HG03196 (cell line): ENCODE results near the gene NR1D1.

ENCODE experiments used
- ATAC-seq: cut with Tn5 transposase; IDR thresholded peaks from one replicate; pipeline ENCODE4 v1.9.1; 2021; ENCODE audit not compliant: unreplicated experiment

NR1D1 gene

GRCh38 chr17:40076591-40076990, 23.8 kb downstream of the NR1D1 start:
- ATAC-seq = no peak

GRCh38 chr17:40075942-40076498, 24.4 kb downstream of the NR1D1 start:
- no peak for ATAC-seq

DNA sequence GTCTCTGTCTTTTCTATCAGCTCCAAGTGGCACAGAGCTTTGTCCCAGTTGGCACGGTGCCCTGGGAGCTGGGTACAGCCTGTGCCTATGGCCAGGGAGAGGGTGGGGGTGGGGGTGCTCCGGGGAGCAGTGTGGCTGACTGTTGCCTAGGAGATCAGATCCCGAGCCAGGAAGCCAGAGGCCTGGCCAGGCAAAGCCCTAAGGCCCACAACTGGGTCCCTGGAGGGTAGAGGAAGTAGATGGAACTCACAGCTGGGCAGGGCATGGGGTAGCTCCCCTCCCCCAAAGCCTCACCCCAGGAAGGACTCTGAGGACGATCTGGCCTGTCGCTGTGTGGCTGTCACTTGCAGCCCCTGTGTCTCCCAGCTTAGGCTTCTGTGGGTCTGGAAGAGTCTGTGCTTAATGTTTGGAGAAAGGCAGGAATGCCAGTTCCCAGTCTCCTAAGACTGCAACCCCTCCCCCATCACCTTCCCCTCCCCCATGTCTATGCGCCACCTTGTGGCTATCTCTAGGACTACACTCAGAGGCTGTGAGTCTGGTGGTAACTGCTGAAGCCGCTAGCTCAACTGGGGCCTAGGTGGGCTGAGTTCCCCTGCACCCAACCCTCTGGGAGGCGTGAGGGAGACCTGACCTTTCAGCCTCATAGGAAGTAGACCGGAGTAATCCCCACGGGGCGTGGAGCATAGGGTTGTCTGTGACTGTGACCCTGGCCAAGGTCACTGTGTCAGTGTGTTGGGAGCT, 25.0 kb downstream of the NR1D1 start:
- ATAC-seq = no peak

DNA sequence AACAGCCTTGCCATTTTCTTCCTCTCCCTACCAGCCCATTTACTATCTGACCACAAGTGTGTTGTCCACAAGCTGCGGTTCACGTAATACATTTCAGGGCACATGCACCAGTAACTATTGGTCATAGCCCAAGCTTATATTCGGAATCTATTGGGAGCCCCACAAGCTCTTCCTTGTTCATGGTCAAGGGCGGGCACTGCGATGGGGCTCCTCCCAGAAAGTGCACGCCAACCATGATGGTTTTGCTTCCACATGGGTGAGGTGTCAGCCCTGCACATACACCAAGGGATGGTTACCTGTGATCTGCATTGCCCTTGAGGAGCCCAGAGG, 25.6 kb downstream of the NR1D1 start:
- no peak for ATAC-seq

DNA sequence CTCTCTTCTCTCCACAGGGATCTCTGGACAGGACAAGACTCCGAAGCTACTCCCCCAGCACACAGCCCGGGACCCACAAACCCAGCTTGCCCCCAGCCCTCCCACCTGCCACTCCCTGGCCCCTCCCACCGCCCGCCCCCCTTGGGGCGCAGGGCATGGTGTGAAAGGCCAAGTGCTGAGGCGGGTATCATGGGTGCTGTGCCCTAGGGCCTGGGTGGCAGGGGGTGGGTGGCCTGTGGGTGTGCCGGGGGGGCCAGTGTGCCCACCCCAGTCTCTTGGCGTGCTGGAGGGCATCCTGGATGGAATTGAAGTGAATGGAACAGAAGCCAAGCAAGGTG, 26.2 kb downstream of the NR1D1 start:
- no peak for ATAC-seq

DNA sequence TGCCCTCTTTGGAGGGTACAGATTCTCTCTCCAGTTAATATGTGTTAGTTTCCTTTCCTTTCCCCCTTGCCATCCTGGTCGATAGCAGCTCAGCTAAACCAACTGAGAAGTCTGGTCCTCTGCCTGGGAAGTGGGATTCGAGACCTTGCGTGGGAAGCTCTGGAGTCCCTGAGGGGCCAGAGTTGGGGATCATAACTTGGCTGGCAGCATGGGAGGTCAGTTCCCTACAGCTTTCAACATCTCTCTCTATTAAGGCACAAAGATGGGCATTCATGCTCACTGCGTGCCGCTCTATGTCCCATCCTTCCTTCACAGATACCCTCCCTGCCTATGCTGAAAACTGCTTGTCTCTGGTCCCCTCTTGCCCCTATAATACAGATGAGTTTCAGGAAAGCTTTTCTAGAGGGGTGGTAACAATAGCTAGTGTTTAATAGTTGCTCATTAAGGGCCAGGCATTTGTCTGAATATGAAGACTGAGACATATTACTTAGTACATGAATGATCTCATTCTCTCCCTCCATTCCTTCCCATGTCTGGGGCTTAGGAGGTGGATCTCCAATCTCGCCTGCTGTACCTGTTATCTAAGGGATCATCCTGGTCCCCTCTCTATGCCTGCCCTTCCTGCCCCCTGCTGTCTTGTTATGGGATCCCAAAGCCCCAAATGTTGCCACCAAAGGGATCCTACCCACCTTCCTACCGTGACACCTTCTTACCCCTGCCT, 26.8 kb downstream of the NR1D1 start:
- no peak for ATAC-seq

GRCh38 chr17:40072735-40073346, 27.5 kb downstream of the NR1D1 start:
- ATAC-seq = no peak

DNA sequence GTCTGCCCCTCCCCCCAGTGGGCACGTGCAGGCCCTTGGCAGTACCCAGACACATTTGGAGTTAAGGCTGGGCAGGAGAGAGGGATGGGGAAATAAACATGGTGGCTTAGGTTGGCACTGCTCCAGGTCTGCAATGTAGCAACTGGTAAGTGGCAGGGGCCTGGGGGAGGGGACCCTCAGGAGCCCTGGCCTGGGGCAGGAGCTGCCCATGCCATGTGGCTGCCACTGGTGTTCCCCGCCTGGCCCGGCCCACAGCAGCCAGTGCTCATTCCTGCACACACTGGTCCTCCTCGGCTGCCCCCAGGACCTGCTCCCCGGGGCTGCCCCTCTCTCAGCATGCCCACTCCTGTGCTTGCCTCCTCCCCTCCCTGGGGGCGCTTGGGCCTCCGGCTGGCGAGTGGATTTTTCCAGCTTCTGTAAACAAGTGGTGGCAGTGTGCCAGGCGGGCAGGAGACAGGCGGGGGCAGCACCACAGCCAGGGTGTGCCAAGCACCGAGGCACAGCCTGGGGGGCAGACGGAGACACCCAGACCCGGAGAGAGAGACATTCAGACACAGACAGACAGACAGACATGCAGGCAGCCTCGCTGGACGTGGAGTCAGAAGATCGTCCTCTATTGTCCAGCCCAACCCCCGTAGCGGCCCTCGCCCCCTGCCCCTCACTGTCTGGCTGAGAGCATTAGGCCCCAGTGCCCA, 28.2 kb downstream of the NR1D1 start:
- no peak for ATAC-seq

DNA sequence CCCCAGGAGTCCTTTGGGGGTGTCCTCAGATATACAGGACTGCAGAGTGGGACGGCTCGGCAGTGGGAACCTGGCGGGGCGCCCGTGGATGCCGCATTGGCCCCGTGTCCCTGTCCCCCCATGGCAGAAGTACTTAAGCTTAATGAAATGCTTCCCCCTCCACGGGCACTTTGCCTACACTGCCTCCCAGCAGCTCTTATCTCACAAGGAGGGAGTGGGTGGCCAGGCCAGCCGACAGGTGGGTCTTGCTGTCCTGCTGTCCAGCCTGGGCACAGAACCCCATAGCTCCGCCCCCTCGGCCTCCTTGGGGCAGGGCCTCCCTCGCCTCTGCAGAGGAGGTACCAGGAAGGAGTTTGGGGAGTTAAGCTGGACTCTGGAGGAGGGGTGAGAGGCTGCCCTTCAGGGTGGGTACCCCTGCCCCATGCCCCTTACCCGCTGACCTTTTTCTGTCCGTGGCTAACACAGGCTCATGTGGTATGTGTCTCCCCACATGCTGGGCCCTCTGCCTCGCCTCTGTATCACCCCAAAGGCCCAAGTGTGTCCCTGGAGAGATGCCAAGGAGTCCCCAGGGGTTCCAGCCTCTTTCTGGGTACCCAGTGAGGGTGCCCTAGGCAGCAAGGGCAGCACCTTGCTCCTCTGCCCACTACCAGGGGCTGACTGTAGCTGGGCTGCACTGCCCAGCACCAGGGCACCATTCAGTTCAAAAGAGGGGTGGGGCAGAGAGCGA, 28.9 kb downstream of the NR1D1 start:
- no peak for ATAC-seq

DNA sequence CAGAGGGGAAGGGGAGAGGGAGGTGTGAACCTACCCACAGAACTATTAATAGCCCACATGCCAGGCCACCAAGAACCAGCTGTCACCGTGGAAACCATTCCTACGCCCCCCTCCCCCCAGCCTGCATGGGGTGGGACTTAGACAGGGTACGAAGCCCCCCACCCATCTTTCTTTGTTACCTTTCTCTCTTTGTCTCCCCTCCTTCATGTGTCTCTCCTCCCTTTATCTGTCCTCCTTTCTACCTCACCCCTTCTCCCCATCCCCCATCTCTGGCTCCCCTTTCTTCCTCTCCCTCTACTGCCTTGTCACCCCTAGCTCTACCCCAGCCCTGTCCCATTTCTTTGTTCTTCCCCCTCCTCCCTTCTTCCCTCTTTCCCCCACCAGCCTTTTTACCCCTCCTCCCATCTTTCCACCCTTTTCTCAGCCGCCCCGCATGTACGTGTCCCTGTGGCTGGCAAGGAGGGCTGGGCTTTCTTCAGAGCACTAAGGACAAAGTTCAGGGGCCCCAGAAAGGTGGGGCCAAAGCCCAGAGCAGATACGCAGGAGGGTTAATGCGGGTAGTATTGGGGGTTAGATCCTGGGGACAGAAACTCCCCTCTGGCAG, 29.6 kb downstream of the NR1D1 start:
- no peak for ATAC-seq

DNA sequence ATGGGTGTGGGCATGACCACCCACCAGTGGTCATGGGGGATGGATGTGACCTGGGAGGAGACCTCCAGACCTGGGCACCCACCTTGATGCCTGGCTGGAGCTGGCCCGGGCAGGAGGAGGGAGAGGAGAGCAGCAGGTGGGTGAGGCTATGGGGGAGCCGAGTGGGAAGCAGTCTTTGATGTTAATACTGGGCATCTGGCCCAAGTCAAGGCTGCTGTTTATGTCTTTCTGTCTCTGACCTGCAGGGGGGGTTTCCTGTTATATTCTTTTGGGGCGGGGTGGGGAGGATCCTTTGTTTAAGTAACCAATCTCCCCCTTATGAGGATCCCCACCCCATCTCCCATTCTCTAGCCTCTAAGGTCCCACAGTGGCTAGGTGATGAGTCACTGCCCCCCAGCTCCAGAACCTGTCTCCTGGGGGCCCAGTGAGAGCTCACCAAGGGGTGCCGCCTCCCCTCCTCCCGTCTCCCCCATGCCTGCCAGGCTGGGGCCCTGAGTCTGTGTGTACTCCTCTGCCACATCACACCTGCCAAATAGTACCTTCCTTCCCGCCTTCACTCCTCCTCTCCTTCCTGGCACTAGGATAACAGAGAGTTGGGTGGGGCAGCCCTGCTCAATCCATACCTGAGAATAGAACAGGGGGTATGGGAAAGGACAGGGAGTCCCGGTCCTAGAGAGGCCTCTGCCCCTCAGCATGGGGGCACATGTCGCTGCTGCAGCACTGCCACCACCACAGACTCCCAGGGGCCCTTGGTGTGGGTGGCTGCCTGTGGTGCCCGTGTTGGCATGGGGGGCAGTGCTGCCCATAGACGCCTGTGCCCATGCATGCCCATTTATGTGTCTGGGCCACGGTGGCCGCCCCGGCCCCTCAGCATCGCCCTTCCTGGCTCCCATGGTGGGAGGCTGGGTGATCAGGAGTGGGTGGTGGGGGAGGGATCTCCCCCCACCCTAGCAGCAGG, 30.4 kb downstream of the NR1D1 start:
- ATAC-seq = no peak

DNA sequence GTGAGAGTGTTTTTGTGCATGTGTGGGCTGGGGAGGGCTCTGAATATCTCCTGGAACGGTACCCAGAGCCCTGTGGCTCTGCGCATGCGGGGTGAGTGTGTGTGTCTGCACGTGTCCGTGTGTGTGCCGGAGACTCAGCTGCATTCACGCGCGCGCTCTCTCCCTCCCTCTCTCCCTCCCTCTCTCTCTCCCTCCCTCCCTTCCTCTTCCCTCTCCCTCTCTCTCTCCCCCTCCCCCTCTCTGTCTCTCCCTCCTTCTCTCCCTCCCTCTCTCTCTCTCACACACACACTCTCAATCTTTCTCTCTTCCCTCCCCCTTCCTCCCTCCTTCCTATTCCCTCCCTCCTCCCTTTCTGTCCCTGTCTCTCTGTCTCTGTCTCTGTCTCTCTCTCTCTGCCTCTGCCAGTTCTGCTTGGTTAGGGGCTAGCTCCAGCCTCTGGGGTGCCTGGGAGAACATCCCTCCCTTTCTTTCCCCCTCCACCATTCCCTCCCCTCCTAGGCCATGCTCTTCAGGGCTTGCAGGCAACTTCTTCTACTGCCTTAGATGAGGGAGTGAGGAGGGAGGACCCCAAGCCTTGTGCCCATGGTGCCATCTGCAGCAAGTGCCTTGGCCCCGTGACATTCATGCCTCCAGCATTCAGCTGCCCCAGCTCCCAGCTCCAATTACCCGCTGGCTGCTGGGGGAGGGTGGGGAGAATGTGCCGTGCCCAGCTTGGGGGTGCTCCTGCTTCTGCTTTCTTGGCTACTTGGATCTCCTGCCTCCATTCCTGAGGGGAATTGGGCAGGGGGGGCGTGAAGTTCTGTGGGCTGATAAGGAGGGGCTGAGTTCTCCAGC, 31.3 kb downstream of the NR1D1 start:
- no peak for ATAC-seq

- no peak for ATAC-seq
These were observed 31.8 kb downstream of the NR1D1 start for GRCh38 chr17:40068584-40068916.

- no peak for ATAC-seq
These were observed 32.2 kb downstream of the NR1D1 start for GRCh38 chr17:40068129-40068581.

- ATAC-seq = no peak
These were observed 32.7 kb downstream of the NR1D1 start for GRCh38 chr17:40067710-40068109.

GRCh38 chr17:40065769-40066510, 34.4 kb downstream of the NR1D1 start:
- ATAC-seq = no peak

DNA sequence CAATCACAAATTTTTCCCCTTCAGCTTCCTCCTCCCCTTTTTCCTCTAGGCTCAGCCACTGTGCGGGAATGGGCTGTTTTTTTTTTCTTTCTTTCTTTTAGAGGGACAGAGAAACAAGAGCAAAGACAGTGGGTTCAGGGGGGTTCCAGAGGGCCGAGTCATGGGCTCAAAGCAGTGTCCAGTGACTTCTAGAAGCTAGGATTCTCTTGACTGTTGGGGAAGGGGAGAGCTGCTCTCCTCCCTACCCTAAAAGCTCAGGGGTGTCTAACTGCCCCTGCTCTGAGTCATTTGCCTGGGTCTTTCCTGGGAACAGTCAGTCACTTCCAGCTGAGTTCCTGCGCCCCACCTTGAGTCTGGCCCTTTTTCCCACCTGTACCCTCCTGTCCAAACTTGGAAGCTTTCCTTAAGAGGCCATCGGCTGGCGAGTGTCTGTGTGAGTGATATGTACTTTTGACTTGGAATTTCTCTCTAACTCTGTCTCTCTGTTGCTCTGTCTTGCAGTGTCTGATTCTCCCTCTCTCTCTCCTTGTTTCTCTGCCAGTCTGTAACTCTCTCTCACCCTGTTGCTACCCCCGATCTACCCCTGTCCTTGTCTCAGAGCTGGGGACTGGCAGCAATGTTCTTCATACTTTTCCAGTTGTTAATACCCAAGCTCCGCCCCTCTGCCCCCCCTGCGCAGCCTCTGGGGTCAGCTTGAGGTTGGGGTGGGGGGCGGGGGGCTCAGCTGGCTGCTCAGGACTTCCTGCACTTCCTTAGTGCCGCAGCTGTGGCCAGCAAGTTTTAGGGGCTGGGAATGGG, 35.2 kb downstream of the NR1D1 start:
- ATAC-seq = no peak
